Cortex of kidney (tissue), 1 donor: Measurements from ENCODE around the gene CHST1.

Experiments used
- DNase-seq: peaks from one replicate; lab custom pipeline; 2025; lab: John Stamatoyannopoulos, UW

CHST1 gene

GRCh38 chr11:45606514-45607281 is 58.7 kb downstream of the CHST1 start:
- DNase-seq = no peak

- DNase-seq = no peak
These were observed 60.4 kb downstream of the CHST1 start for GRCh38 chr11:45605051-45605450.

- no peak for DNase-seq
These were observed 61.3 kb downstream of the CHST1 start for GRCh38 chr11:45603946-45604682.

- no peak for DNase-seq
These were observed 66.1 kb downstream of the CHST1 start for GRCh38 chr11:45599161-45599943.
